CD14-positive monocyte (primary cell): ENCODE data around the gene OTX1. TPM values are rescaled to one million over a fixed set of nuclear protein-coding genes. Genes with fewer than 3 reads are reported as not detected.

Experiments
- DNase-seq, 3 donors: peaks; one replicate each; pipeline ENCODE4 v3.0.0-alpha.2; 2011 to 2022
- H2AFZ ChIP-seq: 2 replicates; pipeline ENCODE4 v1.6.0; 2012; ENCODE audit warnings: mild to moderate bottlenecking, low read depth, low read length, inconsistent platforms; ENCODE audit not compliant: insufficient read depth, poor library complexity, severe bottlenecking
- H3K27ac ChIP-seq, 2 donors: 1 replicate in 1 of 2; 2 replicates in 1 of 2; pipeline ENCODE4 v1.5.1; 2012 to 2013; ENCODE audit warnings: low read length in 2 of 2, control low read depth in 1 of 2, inconsistent platforms in 1 of 2, low read depth in 1 of 2, mild to moderate bottlenecking in 1 of 2
- H3K27me3 ChIP-seq, 2 donors: one replicate each; pipeline versions ENCODE4 v1.6.0 to v1.6.1; 2011 to 2013; ENCODE audit warnings: low read length in 2 of 2; ENCODE audit not compliant: control insufficient read depth in 2 of 2, insufficient read depth in 2 of 2
- H3K36me3 ChIP-seq, 2 donors: replicated peaks in 1 of 2; 1 replicate in 1 of 2; 2 replicates in 1 of 2; pipeline versions ENCODE4 v1.5.1 to v1.6.1; 2012 to 2013; ENCODE audit warnings: low read length in 2 of 2, control low read depth in 1 of 2, inconsistent platforms in 1 of 2, mild to moderate bottlenecking in 1 of 2; ENCODE audit not compliant: insufficient read depth in 2 of 2, control insufficient read depth in 1 of 2
- H3K4me1 ChIP-seq, 2 donors: 1 replicate in 1 of 2; 2 replicates in 1 of 2; pipeline versions ENCODE4 v1.5.1 to v1.6.1; 2012 to 2013; ENCODE audit warnings: low read length in 2 of 2, control low read depth in 1 of 2, inconsistent platforms in 1 of 2, mild to moderate bottlenecking in 1 of 2, moderate library complexity in 1 of 2; ENCODE audit not compliant: insufficient read depth in 2 of 2, control insufficient read depth in 1 of 2
- H3K4me2 ChIP-seq: replicated peaks from 2 replicates; pipeline ENCODE3; 2012; ENCODE audit warnings: low read length, moderate library complexity, mild to moderate bottlenecking; ENCODE audit not compliant: poor library complexity, severe bottlenecking; ENCODE audit errors: extremely low read depth
- H3K4me3 ChIP-seq, 3 experiments: fragments of 200-600 bp in 1 of 3; sonication (generic) in 1 of 3; replicated peaks in 1 of 3; 1 replicate in 2 of 3; 2 replicates in 1 of 3; pipeline ENCODE4 v1.5.1; 2011 to 2013; ENCODE audit warnings: low read length in 3 of 3, mild to moderate bottlenecking in 3 of 3, control low read depth in 2 of 3, low read depth in 2 of 3, inconsistent platforms in 1 of 3, moderate library complexity in 1 of 3
- H3K79me2 ChIP-seq: 2 replicates; pipeline ENCODE4 v1.6.0; 2012; ENCODE audit warnings: mild to moderate bottlenecking, control low read depth, inconsistent platforms, low read length, moderate library complexity; ENCODE audit not compliant: insufficient read depth
- H3K9ac ChIP-seq: 2 replicates; pipeline ENCODE4 v1.6.0; 2017; ENCODE audit warnings: low read length, mild to moderate bottlenecking; ENCODE audit not compliant: insufficient read depth, poor library complexity, severe bottlenecking
- H3K9me3 ChIP-seq, 2 donors: replicated peaks in 1 of 2; 1 replicate in 1 of 2; 2 replicates in 1 of 2; pipeline versions ENCODE4 v1.5.1 to v1.6.1; 2012 to 2013; ENCODE audit warnings: low read length in 2 of 2, control low read depth in 1 of 2; ENCODE audit not compliant: control insufficient read depth in 1 of 2, insufficient read depth in 1 of 2
- H4K20me1 ChIP-seq: 2 replicates; pipeline ENCODE4 v1.6.0; 2012; ENCODE audit warnings: mild to moderate bottlenecking, low read length, control low read depth, moderate library complexity; ENCODE audit not compliant: insufficient read depth
- H3K27ac Mint-ChIP-seq, 7 donors: one replicate each; pipeline ENCODE4 v1.8.0; 2020; ENCODE audit warnings: mild to moderate bottlenecking in 7 of 7, mixed read lengths in 7 of 7, moderate library complexity in 6 of 7, inconsistent platforms in 2 of 7
- H3K27me3 Mint-ChIP-seq, 3 donors: one replicate each; pipeline ENCODE4 v1.8.0; 2021 to 2022; ENCODE audit warnings: low read depth in 3 of 3, mild to moderate bottlenecking in 3 of 3, mixed read lengths in 3 of 3, moderate library complexity in 3 of 3, inconsistent platforms in 1 of 3
- H3K36me3 Mint-ChIP-seq, 2 donors: one replicate each; pipeline ENCODE4 v1.8.0; 2020; ENCODE audit warnings: mixed read lengths in 2 of 2, inconsistent platforms in 1 of 2, mild to moderate bottlenecking in 1 of 2
- H3K4me1 Mint-ChIP-seq: one replicate; pipeline ENCODE4 v1.8.0; 2020; ENCODE audit warnings: mild to moderate bottlenecking, mixed read lengths
- H3K4me3 Mint-ChIP-seq, 2 donors: one replicate each; pipeline ENCODE4 v1.8.0; 2020; ENCODE audit warnings: mild to moderate bottlenecking in 2 of 2, mixed read lengths in 2 of 2, moderate library complexity in 1 of 2
- H3K9me3 Mint-ChIP-seq, 7 donors: one replicate each; pipeline ENCODE4 v1.8.0; 2020 to 2022; ENCODE audit warnings: mixed read lengths in 7 of 7, mild to moderate bottlenecking in 6 of 7, moderate library complexity in 6 of 7, inconsistent platforms in 2 of 7
- WGBS: methylation state at CpG from one replicate; pipeline ENCODE4 v1.1.5; 2013; ENCODE audit warnings: missing lambda C conversion rate; ENCODE audit not compliant: insufficient coverage; 5-methylcytosine and 5-hydroxymethylcytosine counted together
- intact Hi-C, 2 donors: fragments of 100-400 bp; cut with micrococcal nuclease; formaldehyde crosslinking; loops; one replicate each; pipeline versions ENCODE4 v1.15.0 to v1.15.1; 2023
- polyA plus RNA-seq, 3 donors: library from polyadenylated mRNA; depleted of rRNA in 1 of 3; unstranded in 2 of 3; stranded (reverse) in 1 of 3; fragments of 300-500 nt in 2 of 3; fragments of >200 nt in 1 of 3; fragmentation: Illumina TruSeq in 2 of 3; gene quantifications; 1 replicate in 2 of 3; 2 replicates in 1 of 3; pipeline ENCODE4 v1.2.3, GENCODE V29; 2012 to 2021
- TF ChIP-seq, protein P1 (sequence below): fragments of 200-600 bp; IDR thresholded peaks from one replicate; pipeline ENCODE4 v1.8.0; 2022; ENCODE audit warnings: antibody characterized with exemption, mild to moderate bottlenecking

Gene OTX1
- polyA plus RNA-seq, 3 donors: not detected

DNA sequence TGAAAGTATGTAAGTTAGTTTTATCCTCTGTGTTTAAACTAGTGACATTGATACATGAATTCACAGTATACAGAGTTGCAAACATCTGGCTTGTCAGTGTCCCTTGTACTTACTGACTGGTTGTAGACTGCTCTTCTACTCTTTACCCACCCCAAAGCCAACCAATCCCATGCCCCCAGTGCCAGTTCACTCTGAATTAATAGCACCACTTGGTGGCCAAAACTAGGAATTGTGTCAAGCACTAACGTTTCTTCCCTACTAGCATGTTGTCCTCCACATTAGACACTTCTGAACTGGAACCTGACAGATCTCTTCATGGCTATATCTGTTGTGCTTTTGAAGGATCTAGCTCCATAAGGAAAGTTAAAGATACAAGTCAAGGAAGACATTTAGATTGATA lies 27.2 kb upstream of the OTX1 start:
- H4K20me1 ChIP-seq: no peaks in the 10 kb centered on the region
- H3K27me3 Mint-ChIP-seq: peaks cover 0 to 3% (median 1%) of the 10 kb centered on the region in 3 donors
- WGBS: no CpG with 5 or more reads among the region's 1 CpG
- no peaks in the 10 kb centered on the region for H3K9me3 ChIP-seq
- no peak overlapping the region for H3K27ac Mint-ChIP-seq
- H3K9me3 Mint-ChIP-seq: peaks cover 0 to 2% (median 0%) of the 10 kb centered on the region in 7 donors
- intact Hi-C loops: no loop called here
- no peak for DNase-seq
- H3K4me3 Mint-ChIP-seq: no peak overlapping the region
- no peak overlapping the region for H3K9ac ChIP-seq
- no peak overlapping the region for H3K4me3 ChIP-seq
- no peak overlapping the region for H3K27ac ChIP-seq
- H3K79me2 ChIP-seq: no peaks in the 10 kb centered on the region
- no peak overlapping the region for H3K4me2 ChIP-seq
- H3K4me1 Mint-ChIP-seq: no peaks in the 10 kb centered on the region
- no peaks in the 10 kb centered on the region for H3K4me1 ChIP-seq
- H3K27me3 ChIP-seq: no peaks in the 10 kb centered on the region
- TF ChIP-seq, protein P1, sequence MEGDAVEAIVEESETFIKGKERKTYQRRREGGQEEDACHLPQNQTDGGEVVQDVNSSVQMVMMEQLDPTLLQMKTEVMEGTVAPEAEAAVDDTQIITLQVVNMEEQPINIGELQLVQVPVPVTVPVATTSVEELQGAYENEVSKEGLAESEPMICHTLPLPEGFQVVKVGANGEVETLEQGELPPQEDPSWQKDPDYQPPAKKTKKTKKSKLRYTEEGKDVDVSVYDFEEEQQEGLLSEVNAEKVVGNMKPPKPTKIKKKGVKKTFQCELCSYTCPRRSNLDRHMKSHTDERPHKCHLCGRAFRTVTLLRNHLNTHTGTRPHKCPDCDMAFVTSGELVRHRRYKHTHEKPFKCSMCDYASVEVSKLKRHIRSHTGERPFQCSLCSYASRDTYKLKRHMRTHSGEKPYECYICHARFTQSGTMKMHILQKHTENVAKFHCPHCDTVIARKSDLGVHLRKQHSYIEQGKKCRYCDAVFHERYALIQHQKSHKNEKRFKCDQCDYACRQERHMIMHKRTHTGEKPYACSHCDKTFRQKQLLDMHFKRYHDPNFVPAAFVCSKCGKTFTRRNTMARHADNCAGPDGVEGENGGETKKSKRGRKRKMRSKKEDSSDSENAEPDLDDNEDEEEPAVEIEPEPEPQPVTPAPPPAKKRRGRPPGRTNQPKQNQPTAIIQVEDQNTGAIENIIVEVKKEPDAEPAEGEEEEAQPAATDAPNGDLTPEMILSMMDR: no peak
- H3K36me3 ChIP-seq: no peaks in the 10 kb centered on the region
- no peak overlapping the region for H2AFZ ChIP-seq
- peaks cover 4 to 12% of the 10 kb centered on the region in 2 donors for H3K36me3 Mint-ChIP-seq

DNA sequence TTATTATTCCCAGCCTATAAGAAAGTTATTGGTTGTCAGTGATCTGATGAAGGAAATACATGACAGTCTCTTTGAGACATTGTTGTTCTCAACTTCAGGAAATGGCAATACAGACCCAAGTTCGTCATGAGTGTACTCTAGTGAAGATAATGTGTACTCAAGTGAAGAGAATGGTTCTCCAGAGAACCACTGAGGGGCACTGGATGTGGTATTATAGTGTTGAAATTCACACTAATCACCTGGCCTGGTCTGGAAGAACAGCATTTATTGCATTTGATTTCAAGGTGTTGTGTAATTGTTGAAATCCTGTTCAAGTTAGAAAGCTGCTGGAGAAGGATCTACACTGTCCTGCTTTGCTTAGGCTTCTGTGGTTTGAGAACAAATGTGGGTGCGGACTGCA lies 23.4 kb upstream of the OTX1 start:
- TF ChIP-seq, protein P1: no peak
- no peaks in the 10 kb centered on the region for H3K79me2 ChIP-seq
- H2AFZ ChIP-seq: no peak overlapping the region
- no peaks in the 10 kb centered on the region for H4K20me1 ChIP-seq
- 82% methylated on average over 1 of the region's 2 CpGs for WGBS
- H3K4me2 ChIP-seq: no peak overlapping the region
- H3K27ac ChIP-seq: no peak overlapping the region
- peaks cover 2 to 10% of the 10 kb centered on the region in 2 donors for H3K36me3 Mint-ChIP-seq
- no peaks in the 10 kb centered on the region for H3K36me3 ChIP-seq
- H3K4me1 Mint-ChIP-seq: no peaks in the 10 kb centered on the region
- H3K4me3 Mint-ChIP-seq: no peak overlapping the region
- H3K27me3 Mint-ChIP-seq: peaks cover 0 to 4% (median 3%) of the 10 kb centered on the region in 3 donors
- no peaks in the 10 kb centered on the region for H3K9me3 ChIP-seq
- H3K4me1 ChIP-seq: no peaks in the 10 kb centered on the region
- H3K9me3 Mint-ChIP-seq: no peaks in the 10 kb centered on the region
- no peak overlapping the region for H3K27ac Mint-ChIP-seq
- H3K9ac ChIP-seq: no peak overlapping the region
- DNase-seq: no peak
- no peak overlapping the region for H3K4me3 ChIP-seq
- H3K27me3 ChIP-seq: no peaks in the 10 kb centered on the region
- intact Hi-C loops: no loop called here
